Measurements from ENCODE around the gene SORBS1.

The SORBS1 gene

DNA sequence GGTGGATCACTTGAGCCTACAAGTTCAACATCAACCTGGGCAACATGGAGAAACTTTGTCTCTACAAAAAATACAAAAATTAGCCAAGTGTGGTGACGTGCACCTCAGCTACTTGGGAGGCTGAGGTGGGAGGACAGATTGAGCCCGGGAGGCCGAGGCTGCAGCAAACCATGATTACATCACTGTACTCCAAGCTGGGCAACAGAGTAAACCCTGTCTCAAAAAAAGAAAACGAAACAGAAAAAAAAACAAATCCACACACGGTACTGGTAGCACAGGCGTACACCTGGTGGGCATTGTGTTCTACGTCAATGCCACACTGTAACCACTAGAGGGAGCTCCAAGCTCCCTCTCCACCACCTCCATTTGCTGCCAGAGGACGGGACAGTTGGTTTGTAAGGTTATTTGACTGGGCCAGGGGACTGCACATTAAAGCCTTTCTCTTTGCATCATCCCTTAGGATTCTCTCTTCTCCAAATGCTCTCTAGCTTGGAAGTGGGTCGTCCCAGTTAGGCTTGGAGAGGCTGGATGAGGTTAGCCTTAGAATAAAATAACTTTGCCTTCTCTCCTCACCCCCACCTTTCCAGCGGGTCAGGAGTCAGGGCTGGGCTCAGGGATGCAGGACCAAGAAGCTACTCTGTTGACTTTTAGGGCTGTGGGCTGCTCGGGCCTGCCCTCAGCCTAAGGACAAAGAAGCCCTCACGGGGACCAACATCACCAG is 130.8 kb downstream of the SORBS1 start:
- peak; percentile 26 for DNase-seq

DNA sequence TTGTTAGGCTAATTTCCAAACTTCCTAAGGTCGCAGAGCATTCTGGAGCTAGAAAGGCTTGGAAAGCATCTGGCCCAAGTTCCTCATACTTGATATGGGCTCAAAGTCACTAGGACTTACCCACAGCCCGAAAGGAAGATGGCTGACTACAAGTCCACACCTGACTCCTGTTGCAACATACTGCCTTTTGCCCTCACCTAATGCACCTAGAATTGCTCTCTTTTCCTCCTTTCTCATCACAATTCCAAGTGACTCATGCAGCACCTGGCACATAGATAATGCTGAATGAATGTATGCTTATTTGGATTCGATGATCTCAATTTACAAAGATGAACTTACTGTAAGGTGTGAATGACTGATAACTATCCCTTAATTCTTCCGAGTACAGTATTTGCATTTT is 131.5 kb downstream of the SORBS1 start:
- DNase-seq: no peak

DNA sequence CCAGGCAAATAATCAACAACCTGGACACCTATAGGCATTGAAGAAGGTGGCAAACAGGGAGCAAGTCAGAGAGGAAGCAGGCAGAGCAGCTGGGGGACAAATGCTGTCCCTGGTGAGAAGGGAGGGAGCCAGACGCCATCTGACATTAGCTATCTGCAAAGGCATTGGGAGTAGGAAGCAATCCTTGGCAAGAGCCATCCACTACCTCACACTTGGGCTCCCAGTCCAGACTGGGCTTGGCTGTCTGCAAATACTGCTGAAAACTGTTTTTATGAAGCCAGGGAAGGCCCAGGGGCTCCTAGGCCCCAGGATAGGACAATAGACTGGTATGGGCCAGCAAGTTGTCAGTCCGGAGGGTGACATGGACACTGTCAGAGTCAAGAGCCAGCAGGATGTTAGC is 132.5 kb downstream of the SORBS1 start:
- no peak for DNase-seq

DNA sequence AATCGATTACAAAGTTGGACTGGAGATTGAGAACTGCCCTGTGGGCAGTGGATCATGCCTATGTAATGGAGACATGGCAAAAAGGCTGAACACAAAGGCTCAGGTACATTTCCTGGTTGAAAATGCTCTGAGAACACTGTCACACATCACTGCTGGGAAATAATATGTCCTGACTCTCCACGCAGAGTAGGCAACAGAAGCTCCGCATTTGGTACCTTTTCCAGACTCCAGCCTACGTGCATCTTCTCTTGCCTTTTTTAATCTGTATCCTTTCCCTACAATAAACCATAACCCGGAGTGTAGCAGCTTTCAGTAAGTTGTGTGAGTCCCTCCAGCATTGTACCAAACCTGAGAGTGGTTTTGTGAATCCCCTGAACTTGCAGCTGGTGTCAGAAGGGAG is 134.7 kb downstream of the SORBS1 start:
- DNase-seq: no peak

DNA sequence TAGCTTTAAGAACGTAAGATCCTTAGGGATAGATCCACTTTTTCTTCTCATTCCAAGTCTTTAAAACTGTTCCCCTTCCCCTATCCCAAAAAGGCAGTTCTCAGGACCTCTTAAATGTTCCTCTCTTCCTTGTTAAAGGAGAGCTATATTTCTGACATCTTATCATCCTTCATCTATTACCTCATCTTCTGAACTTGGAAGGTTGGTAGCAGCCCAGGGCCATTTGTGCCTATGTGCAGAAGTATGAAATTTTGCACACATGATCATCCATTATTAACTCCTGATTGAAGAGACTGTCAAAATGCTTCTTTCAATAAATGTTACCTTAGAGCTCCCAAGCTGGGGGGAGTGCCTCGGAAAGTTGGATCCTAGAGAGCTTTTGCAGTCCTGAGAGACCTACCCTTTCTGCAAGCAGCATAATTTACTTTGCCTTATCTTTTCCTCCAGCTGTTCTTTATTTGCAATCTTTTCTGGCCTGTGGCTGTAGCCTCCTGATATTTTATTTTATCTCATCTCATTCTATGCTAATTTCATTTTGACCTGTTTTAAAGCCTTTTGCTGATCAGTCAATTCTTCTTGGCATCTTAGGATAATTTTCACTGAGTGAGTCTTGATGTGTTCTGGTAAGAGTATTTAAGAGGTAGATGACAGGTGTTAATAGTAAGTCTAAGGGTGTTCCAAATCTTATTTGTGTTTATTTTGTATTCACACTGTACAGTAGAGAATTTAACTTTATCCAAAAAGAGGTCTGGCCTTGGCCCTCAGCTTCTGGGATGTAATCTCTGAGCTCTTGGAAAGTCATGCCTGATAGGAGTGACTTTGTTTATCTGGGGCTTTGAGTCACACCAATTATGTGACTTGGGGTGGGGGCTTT is 135.3 kb downstream of the SORBS1 start:
- DNase-seq: no peak

DNA sequence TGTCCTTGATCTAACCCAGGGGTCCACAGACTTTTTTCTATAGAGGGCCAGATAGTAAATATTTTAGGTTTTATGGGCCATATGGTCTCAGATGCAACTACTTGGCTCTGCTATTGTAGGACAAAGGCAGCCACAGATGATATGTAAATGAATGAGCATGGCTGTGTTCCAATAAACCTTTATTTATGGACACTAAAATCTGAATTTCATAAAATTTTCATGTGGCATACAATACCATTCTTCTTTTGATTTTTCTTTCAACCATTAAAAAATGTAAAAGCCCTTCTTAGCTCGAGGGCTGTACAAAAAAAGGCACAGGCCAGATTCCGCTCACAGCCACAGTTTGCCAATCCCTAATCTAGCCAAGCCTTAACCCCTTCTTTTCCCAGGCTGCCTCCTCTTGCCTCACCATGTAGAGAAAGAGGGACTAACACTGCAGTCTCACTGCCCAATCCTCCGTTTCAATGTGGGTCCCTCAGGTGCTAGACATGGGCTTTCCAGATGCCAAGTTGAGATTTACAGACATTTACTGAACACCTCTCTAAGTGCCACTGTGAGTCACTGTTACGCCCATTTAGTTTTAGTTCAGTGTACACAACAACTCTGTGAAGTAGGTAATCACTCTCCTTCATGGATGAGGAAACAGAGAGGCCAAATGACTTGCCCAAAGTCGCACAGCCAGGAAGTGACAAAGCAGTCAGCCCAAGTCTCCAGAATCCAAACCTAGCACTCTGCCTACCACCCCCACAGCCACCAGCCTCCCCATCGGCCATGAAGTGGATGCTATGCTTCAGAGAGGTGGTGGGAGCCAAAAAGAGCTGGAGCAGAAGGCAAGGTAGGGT is 137.8 kb downstream of the SORBS1 start:
- peak; percentile 6 for DNase-seq

DNA sequence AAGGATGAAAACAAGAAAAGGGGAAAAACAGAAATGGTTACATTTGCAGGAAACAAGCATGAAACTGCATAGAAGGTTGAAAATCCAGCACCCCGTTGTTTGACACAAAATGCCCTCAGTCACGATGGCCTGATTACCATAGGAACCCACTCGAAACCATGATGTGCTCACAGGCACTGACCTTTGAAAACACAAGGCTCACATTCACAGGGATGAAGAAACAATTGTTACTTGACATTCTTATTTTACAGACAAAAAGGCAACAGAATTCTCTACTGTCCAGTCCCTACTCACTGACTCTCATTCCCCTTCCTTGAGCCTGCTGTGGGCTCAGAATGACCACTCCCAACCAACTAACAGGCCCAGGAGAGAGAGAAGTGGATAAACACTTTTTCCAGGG is 138.9 kb downstream of the SORBS1 start:
- no peak for DNase-seq

DNA sequence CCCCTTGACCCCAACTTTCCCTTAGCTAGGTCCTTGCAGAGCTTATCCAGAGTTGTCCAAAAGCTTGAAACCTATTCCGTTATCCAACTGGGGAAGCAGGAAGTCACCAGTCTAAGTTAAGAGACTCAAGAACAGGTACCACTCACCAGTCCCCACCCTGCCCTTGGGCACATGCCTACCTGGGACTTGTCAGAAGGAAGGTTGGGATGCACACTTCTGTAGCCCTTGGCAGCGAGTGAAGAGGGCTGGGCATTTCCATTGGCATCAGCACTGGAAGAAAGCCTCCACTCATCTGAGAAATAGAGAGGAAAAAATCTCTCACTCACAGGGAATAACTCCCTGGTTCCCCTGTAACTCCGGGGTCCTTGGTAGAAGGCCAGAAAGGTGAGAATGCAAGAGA is 139.4 kb downstream of the SORBS1 start:
- DNase-seq: no peak

DNA sequence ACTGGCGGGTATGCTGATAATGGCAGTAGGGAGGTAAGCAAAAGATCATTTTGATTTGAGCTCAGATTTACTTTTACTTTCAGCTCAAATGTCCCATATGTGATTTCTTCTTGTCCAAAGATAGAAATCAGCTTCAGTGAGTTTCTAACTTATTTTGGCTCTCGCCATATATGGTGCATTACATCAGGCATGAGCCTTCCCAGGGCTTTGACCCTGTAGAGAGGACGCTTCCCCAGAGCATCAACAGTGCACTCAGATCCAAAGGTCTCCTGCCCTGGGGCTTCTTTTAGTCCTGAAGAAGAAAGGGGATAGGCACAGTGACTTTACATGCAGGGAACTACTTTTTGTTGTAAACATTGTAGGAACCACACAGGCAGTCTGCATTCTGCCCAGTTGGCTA is 141.8 kb downstream of the SORBS1 start:
- no peak for DNase-seq

DNA sequence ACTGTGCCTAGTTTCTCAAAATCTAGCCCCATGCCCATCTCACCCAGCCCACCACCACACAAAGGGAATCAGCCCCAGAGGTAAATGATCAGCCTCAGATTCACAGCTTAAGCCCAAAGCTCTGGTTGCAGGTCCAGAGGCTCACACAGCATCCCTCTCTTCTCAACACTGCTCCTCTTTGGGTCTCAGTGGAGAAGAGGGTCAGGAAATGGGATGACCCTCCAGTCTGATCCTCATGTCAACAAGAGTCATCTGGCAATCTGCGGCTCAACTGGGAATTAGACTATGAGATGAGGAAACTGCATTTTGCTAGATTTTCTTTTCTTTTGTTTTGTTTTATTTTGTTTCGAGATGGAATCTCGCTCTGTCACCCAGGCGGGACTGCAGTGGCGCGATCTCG is 144.2 kb downstream of the SORBS1 start:
- DNase-seq: no peak

DNA sequence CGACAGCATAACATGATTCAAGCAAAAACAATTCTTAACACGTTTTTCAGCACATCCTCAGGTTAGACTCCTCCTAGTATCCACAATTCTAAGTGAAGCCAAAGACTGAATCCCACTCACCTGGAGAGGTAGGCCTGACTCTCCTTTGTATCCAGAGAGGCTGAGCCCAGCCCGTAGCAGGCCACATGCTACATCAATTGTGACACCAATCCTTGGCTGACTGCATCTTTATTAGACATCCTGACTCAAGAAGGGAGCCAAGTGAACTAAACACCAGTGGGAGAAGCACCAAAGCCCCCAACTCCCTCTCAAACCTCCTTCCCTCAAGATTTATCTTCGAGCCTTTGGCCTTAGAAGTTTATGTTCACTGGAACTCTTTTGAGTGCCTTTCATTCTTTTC is 144.9 kb downstream of the SORBS1 start:
- DNase-seq: no peak

DNA sequence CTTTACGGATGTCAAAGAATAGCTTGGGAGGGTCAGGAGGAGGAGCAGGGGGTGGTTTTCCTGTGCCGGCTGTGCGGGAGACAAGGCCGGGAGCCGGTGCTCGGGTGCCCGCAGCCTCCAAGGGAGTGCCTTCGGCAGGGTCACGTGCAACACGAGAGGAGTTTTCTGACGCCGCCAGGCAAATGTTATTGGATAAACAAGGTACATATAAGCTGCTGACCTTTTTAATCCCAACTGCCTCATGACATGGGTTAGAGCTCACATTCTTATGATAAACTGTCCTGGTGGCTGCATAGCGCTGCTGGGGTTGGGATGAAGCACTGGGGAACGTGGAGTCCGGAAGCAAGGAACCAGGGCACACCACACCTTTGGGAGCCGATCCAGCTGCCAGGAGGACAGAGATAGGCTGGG is 145.5 kb downstream of the SORBS1 start:
- no peak for DNase-seq

DNA sequence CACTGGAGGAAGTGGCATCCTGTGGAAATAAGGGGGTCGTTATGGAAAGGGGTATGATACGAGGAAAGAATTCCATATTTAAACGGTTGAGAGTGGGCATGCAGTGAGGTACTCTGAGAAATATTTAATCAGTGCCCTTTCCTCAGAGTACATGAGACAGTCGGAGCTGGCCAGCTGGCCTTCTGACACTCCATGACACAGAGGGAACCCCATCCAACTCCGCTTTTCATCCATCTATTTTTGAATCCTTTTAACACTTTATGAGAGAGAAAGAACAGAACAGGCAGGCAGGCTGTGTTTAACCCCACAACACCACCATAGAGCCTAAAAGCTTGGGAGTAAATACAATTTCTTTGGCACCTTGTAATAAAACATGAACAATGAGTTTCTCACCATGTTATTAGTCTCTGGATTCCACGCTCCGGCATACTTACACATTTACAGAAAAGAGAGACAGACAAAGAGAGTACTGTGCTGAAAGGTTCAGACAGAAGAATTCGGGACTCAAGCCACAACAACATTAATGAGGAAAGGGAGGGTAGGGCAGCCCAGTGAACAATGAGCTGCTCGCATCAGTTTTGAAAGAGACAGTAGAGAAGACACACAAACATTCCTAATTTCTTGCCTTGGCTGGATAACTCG is 146.2 kb downstream of the SORBS1 start:
- DNase-seq: no peak

DNA sequence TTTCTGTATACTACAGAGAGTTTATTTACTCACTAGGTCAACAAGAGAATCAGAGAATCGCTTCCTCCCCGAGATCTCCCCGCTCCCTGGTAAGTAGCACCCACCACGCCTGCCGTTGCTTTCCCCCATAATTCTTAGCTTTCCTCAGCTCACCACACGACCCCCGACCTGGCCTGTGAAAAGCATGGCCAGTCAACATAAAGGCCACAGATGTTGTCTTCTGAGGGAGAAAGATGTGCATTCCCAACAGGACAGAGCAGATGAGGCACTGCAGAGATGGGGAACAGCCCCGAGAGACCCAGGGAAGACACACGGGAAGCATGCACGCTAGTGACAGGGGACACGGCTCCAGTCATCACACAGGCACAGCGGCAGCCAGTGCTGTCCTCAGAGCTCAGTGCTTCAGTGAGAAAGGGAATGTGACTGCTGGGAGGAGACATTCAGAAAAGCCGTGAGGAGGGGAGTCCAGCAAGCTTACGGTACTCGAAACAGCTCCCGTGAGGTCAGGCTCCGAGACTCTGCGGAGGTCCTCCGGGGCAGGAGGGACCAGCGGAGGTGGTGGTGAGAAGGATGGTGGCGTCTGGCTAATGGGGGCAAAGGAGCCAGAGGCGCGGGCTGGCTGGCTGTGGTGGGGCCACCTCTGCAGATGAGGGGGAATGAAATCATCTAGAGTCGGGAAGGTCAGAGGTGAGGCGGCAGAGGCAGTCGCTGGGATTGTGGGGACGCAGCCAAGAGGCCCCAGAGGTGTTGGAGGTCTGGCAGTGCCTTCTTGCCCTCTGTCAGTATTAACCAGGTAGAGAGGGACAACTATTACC is 146.9 kb downstream of the SORBS1 start:
- no peak for DNase-seq

DNA sequence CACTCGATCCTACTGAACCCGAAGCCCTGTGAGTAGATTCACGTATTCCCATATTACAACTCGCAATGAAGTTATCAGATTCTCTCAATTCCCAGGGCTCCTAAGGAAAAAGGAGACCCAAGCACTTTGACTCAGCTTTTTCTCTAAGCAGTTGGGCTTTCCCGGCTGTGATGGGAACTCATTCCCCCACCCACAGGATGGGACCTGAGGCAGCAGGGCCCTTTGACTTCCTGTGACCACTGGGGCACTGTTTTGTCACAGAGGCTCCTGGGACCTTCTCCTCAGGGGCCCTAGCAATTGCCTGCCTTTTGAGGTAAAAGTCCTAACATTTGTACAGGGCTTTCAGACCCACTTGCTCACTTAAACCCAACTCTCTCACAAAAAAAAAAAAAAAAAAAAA is 147.6 kb downstream of the SORBS1 start:
- no peak for DNase-seq

DNA sequence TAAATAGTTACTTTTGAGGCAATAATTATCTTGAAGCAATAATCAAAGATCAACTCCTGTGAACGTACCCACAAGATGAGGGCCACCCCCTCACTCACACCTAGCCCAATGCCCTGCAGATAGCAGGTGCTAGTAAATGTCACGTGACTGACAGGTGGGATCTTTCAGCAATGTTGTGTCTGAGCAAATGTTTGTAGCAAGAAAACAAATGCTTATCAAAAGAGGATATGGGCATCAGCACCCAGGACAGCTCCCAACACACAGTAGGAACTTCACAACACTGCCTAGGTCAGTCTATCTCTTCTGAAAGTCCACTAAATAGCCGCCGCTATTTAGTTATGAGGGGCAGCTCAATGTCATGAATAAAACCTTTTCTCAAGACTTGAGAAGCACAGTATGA is 149.5 kb downstream of the SORBS1 start:
- DNase-seq: no peak

DNA sequence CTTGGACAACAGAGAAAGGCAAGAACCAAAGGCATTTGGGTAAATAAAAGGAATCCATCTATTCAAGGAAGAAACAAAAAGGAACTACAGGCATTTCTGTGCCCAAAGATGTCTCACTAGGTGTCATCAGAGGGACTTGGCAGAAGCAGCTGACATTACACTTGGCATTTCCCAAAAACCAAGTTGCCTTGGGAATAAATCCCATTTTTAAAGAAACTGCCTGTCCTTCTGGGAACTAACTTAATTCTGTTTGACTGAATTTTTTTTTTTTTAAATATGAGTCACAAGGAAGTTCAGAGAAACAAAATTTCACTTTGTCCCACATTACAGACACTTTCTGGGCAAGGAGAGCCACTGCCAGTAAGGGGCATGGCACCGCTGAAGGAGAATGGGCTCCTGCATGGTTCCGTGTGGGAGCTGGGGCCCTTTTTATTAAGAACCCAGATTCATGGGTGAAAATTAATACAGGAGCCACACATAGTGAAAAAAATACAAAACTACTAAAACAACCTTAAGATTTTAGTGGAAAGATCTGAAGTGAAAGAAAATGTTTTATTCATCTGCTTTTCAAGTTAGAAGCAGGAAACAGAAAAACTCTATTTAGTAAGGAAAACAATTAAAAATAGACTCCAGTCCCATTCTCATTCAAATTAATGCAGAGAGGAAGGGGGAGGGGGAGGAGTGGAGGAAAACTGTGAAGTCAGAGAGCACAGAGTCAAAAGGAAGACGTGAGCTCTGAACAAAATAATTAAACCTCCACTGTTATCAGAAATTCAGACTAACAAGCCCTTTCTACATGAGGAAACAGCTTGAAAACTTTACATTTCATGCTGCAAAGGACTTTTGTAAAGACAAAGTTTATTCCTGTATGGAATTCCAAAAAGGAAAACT is 151.9 kb downstream of the SORBS1 start:
- no peak for DNase-seq

DNA sequence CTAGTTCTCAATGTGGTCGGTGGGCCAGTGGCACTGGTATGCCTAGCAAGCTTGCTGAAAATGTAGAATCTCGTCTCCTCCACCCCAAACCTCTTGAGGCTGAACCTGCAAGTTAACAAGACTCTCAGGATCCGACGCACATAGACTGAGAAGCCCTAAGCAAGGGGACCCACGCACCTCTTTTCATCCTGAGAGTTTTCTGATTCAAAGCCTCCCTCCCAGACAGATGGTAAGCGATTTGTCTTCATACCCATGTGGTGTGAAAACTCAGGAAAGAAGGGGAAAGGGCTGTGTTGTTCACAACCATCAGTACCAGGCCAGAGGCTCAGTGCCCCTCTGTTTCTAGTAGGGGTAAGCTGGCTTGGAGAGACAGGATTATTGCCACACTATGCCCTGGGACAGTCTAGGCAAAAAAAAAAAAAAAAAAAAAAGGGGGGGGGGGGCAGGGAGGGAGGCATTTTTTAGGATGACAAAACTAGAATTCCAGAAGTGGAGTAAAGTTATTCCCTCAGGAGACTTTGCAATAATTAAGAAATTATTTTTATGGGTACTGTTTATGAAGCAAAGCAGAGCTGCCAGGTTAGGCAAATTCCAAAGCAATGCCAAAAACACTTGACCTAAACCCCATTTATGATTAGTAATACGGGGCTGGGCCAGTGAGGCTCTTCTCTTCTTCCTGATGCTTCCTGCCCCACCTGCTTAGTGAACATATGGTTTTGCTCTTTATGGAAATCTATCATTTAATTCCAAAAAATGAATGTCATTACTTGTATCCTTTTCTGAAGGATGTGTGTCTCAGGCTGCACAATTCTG is 152.8 kb downstream of the SORBS1 start:
- DNase-seq: no peak

DNA sequence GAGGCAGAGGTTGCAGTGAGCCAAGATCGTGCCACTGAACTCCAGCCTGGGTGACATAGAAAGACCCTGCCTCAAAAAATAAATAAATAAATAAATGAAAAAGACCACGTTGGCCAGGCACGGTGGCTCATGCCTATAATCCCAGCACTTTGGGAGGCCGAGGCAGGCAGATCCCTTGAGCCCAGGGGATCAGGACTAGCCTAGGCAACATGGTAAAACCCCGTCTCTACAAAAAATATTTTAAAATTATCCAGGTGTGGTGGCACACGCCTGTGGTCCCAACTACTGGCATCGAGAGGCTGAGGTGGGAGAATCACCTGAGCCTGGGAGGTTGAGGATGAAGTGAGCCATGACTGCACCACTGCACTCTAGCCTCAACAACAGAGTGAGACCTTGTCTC is 153.6 kb downstream of the SORBS1 start:
- DNase-seq: no peak

DNA sequence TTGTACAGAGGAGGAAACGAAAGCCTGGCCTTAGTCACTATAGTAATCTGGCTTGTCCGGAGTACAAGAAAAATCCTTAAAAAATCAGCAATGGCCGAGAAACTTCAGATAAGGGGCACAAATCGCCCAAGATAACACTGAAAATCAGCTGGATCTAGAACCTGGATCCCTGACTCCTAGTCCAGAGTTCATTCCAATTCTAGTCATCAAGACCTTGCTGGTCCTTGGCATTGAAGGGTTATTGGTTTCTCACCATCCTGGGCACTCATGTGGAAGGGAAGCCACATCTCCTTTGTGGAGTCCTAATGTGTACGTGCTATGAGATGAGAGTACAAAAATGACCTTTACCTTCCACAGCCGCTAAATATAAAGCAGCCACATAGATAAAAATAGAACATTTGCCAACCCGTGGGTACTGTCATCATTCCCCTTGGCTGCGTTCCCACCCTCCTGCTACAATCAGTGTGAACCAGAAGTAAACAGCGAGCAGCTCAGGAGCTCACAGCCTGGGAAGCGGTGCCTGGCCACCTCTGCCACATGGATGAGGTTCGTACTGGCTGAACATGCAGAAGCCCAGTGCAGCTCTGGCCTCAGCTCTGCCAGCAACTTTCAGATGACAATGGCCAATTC is 154.4 kb downstream of the SORBS1 start:
- peak; percentile 51 for DNase-seq
